K562 (cell line): Measurements from ENCODE around the gene KRTAP15-1. TPM values are rescaled to one million over a fixed set of nuclear protein-coding genes. Genes with fewer than 3 reads are reported as not detected.

Experiments used
- ATAC-seq: fragments of 200-7000 bp; cut with Tn5 transposase; 3 replicates; pipeline ENCODE4 v1.9.1; 2020; ENCODE audit warnings: moderate library complexity
- BruUV-seq: library from RNA; stranded (reverse); fragments of 400-500 nt; replicated peaks from 2 replicates; lab custom pipeline; 2021; lab: Mats Ljungman, UMichigan
- CTCF ChIA-PET: fragments of 300-600 bp; formaldehyde crosslinking; extraction: SDS; loops from one replicate; lab custom pipeline; 2021; ENCODE audit warnings: low intra/inter-chr PET ratio; lab: Yijun Ruan, JAX
- POLR2A ChIA-PET: fragments of 300-600, 350-650 bp; sonication (Branson Sonifier 250); formaldehyde crosslinking; extraction: SDS; loops from one replicate; lab custom pipeline; 2021; ENCODE audit warnings: antibody characterized with exemption, inconsistent platforms; lab: Yijun Ruan, JAX
- DNase-seq, 4 experiments: peaks; one replicate each; pipeline versions ENCODE4 v3.0.0 to v3.0.0-alpha.2; 2011 to 2018; ENCODE audit warnings: low spot score in 3 of 4, mixed read lengths in 3 of 4; ENCODE audit errors: extremely low read depth in 1 of 4
- FAIRE-seq: peaks from 2 replicates; lab custom pipeline; 2011; peaks lifted over from hg19 to GRCh38; lab: Jason Lieb, UNC
- H2AFZ ChIP-seq: 2 replicates; pipeline ENCODE4 v1.6.0; 2011; ENCODE audit warnings: low read depth, low read length, control low read depth, inconsistent platforms
- H3K27ac ChIP-seq: fragments of 200-600 bp; 3 replicates; pipeline ENCODE4 v1.8.0; 2011; ENCODE audit warnings: low read depth, mild to moderate bottlenecking, control low read depth, inconsistent platforms, low read length, moderate library complexity, mixed read lengths; ENCODE audit errors: extremely low read depth
- H3K27me3 ChIP-seq, 2 experiments: fragments of 300-600 bp in 1 of 2; 2 replicates in 1 of 2; 3 replicates in 1 of 2; pipeline versions ENCODE4 v1.6.0 to v1.8.0; 2011; ENCODE audit warnings: inconsistent platforms in 2 of 2, low read length in 2 of 2, mild to moderate bottlenecking in 1 of 2, mixed read lengths in 1 of 2, moderate library complexity in 1 of 2; ENCODE audit not compliant: control insufficient read depth in 2 of 2, insufficient read depth in 2 of 2
- H3K36me3 ChIP-seq: fragments of 300-600 bp; 3 replicates; pipeline ENCODE4 v1.8.0; 2011; ENCODE audit warnings: mild to moderate bottlenecking, low read length, inconsistent platforms; ENCODE audit not compliant: control insufficient read depth, insufficient read depth
- H3K4me1 ChIP-seq, 2 experiments: fragments of 200-600 bp in 1 of 2; replicated peaks in 1 of 2; 2 replicates in 1 of 2; 3 replicates in 1 of 2; pipeline versions ENCODE4 v1.5.1 to v1.8.0; 2011; ENCODE audit warnings: inconsistent platforms in 2 of 2, low read length in 2 of 2, mild to moderate bottlenecking in 1 of 2, mixed read lengths in 1 of 2, moderate library complexity in 1 of 2; ENCODE audit not compliant: control insufficient read depth in 2 of 2, insufficient read depth in 2 of 2
- H3K4me2 ChIP-seq: 2 replicates; pipeline ENCODE4 v1.6.1; 2011; ENCODE audit warnings: low read length, control low read depth, inconsistent platforms, mixed read lengths; ENCODE audit not compliant: insufficient read depth
- H3K4me3 ChIP-seq: fragments of 200-600 bp; sonication (generic), shearing (Covaris generic); 2 replicates; pipeline ENCODE4 v1.5.1; 2016; ENCODE audit warnings: control low read depth, inconsistent platforms
- H3K79me2 ChIP-seq: fragments of 200-600 bp; 3 replicates; pipeline ENCODE4 v1.8.0; 2011; ENCODE audit warnings: low read length, inconsistent platforms; ENCODE audit not compliant: control insufficient read depth, insufficient read depth
- H3K9ac ChIP-seq, 2 experiments: 2 replicates each; pipeline versions ENCODE4 v1.6.0 to v1.6.1; 2011; ENCODE audit warnings: low read depth in 2 of 2, low read length in 2 of 2, control low read depth in 1 of 2, inconsistent platforms in 1 of 2, mild to moderate bottlenecking in 1 of 2, mixed read lengths in 1 of 2; ENCODE audit not compliant: insufficient read depth in 1 of 2
- H3K9me1 ChIP-seq: one replicate; pipeline ENCODE4 v1.6.0; 2011; ENCODE audit warnings: inconsistent platforms, mild to moderate bottlenecking, low read length, moderate library complexity; ENCODE audit not compliant: control insufficient read depth, insufficient read depth
- H3K9me3 ChIP-seq: replicated peaks from 2 replicates; pipeline ENCODE4 v1.5.1; 2011; ENCODE audit warnings: low read depth, low read length, inconsistent platforms; ENCODE audit not compliant: control insufficient read depth, insufficient read depth
- H4K20me1 ChIP-seq: replicated peaks from 2 replicates; pipeline ENCODE4 v1.6.1; 2011; ENCODE audit warnings: low read length, inconsistent platforms, mixed read lengths; ENCODE audit not compliant: control insufficient read depth, insufficient read depth
- CC2D1A ChIP-seq: fragments of 450-650 bp; IDR thresholded peaks from 2 replicates; pipeline ENCODE4 v1.6.1; 2017; ENCODE audit warnings: mild to moderate bottlenecking
- ERF ChIP-seq: fragments of 450-650 bp; formaldehyde crosslinking; IDR thresholded peaks from 2 replicates; pipeline ENCODE4 v1.4.0; 2020; ENCODE audit warnings: mild to moderate bottlenecking, mixed read lengths
- KDM1A ChIP-seq, 2 experiments: fragments of 450-650 bp; IDR thresholded peaks; 2 replicates each; pipeline ENCODE4 v1.6.1; 2016; ENCODE audit warnings: mild to moderate bottlenecking in 2 of 2
- MIER1 ChIP-seq: fragments of 450-650 bp; IDR thresholded peaks from 2 replicates; pipeline ENCODE4 v1.6.1; 2016; ENCODE audit warnings: antibody characterized with exemption, mild to moderate bottlenecking, low read depth
- NFIC ChIP-seq: fragments of 450-650 bp; IDR thresholded peaks from 2 replicates; pipeline ENCODE4 v1.6.1; 2017; ENCODE audit warnings: mild to moderate bottlenecking, inconsistent platforms
- NFYB ChIP-seq: IDR thresholded peaks from 2 replicates; pipeline ENCODE4 v1.6.1; 2011; ENCODE audit warnings: mild to moderate bottlenecking, moderate library complexity; ENCODE audit not compliant: insufficient read length; ENCODE audit errors: extremely low read depth
- PHF8 ChIP-seq: fragments of 200-600 bp; sonication (generic); IDR thresholded peaks from 2 replicates; pipeline ENCODE4 v1.6.1; 2012; ENCODE audit warnings: mixed run types, mild to moderate bottlenecking, inconsistent platforms, low read length, moderate library complexity, borderline replicate concordance
- RBFOX2 ChIP-seq: fragments of 200-400 bp; formaldehyde crosslinking; IDR thresholded peaks from 2 replicates; pipeline ENCODE4 v1.6.1; 2017; ENCODE audit warnings: low read depth, mild to moderate bottlenecking, low read length, moderate library complexity
- SRSF7 ChIP-seq: fragments of 200-400 bp; formaldehyde crosslinking; optimal IDR thresholded peaks from 2 replicates; pipeline ENCODE3; 2017; ENCODE audit warnings: mild to moderate bottlenecking, low read depth, low read length
- ZNF134 ChIP-seq: fragments of 250-450 bp; sonication (Bioruptor Pico); conservative IDR thresholded peaks from 2 replicates; pipeline ENCODE4 v1.4.0; 2020
- ZNF224 ChIP-seq: sonication (generic); formaldehyde crosslinking; IDR thresholded peaks from 2 replicates; pipeline ENCODE4 v1.8.0; 2022; ENCODE audit warnings: mild to moderate bottlenecking, missing genetic modification reagents
- ZNF695 ChIP-seq: fragments of 450-650 bp; formaldehyde crosslinking; IDR thresholded peaks from 2 replicates; pipeline ENCODE4 v1.4.0; 2020; ENCODE audit warnings: mild to moderate bottlenecking, moderate library complexity
- ZNF764 ChIP-seq: fragments of 250-450 bp; sonication (Bioruptor Pico); IDR thresholded peaks from 2 replicates; pipeline ENCODE4 v1.4.0; 2020; ENCODE audit warnings: low read depth, mild to moderate bottlenecking, moderate library complexity
- WGBS: fragments of 100-300 bp; shearing (Covaris generic); methylation state at CpG from one replicate; pipeline ENCODE4 v1.1.6; 2016; ENCODE audit warnings: low coverage, mixed read lengths; ENCODE audit not compliant: insufficient coverage; ENCODE audit errors: missing lambda C conversion rate; 5-methylcytosine and 5-hydroxymethylcytosine counted together
- in situ Hi-C: fragments of 300-500 bp; cut with MboI; formaldehyde crosslinking; loops from 4 replicates; pipeline ENCODE4 v1.15.0; 2018; ENCODE audit warnings: inconsistent platforms, mixed read lengths
- intact Hi-C: fragments of 100-400 bp; cut with micrococcal nuclease; formaldehyde crosslinking; loops from 2 replicates; pipeline ENCODE4 v1.14.2; 2022
- polyA plus RNA-seq, 8 experiments: library from polyadenylated mRNA; depleted of rRNA in 4 of 8; stranded (reverse) in 5 of 8; unstranded in 3 of 8; fragments of >200 nt; fragmentation: Nextera tagmentation in 2 of 8; fragmentation: Illumina TruSeq in 1 of 8; extraction: Ambion mirVana in 2 of 8; extraction: Trizol in 1 of 8; gene quantifications; 2 replicates each; pipeline versions ENCODE4 v1.2.1 to v1.2.3, GENCODE V29; 2011 to 2014; ENCODE audit warnings: inconsistent platforms in 1 of 8, missing spikeins in 1 of 8
- total RNA-seq, 7 experiments: library from RNA; depleted of rRNA in 6 of 7; stranded (reverse); fragments of >200 nt in 6 of 7; fragmentation: Illumina TruSeq in 2 of 7; extraction: Trizol in 2 of 7; gene quantifications; 2 replicates each; pipeline versions ENCODE4 v1.2.1 to v1.2.3, GENCODE V29; 2011 to 2021; ENCODE audit warnings: low replicate concordance in 1 of 7
- TF ChIP-seq, protein P1 (sequence below): fragments of 250-450 bp; sonication (Bioruptor Pico); IDR thresholded peaks from 2 replicates; pipeline ENCODE4 v1.5.0; 2021; ENCODE audit warnings: mild to moderate bottlenecking, borderline replicate concordance
- TF ChIP-seq, protein P2 (sequence below), 3 experiments: IDR thresholded peaks in 2 of 3; conservative IDR thresholded peaks in 1 of 3; 2 replicates each; pipeline ENCODE4 v1.5.1; 2011 to 2012; ENCODE audit warnings: low read length in 3 of 3, mild to moderate bottlenecking in 3 of 3, control low read depth in 2 of 3, improper control_type of control experiment in 1 of 3, inconsistent platforms in 1 of 3, low read depth in 1 of 3, mixed read lengths in 1 of 3, moderate library complexity in 1 of 3; ENCODE audit not compliant: insufficient read depth in 2 of 3
- TF ChIP-seq, protein P3 (sequence below), 2 experiments: fragments of 250-450 bp in 1 of 2; fragments of 450-650 bp in 1 of 2; sonication (Bioruptor Pico) in 1 of 2; IDR thresholded peaks; 2 replicates each; pipeline versions ENCODE4 v1.6.1 to v1.8.0; 2016 to 2021; ENCODE audit warnings: mild to moderate bottlenecking in 2 of 2, moderate library complexity in 2 of 2, missing compliant biosample characterization in 1 of 2, missing genetic modification characterization in 1 of 2

KRTAP15-1 gene
- total and polyA plus RNA-seq, 9 of the 15 experiments (the other 6 are each of a cell fraction or from before 2014, with no cell fraction given): not detected

DNA sequence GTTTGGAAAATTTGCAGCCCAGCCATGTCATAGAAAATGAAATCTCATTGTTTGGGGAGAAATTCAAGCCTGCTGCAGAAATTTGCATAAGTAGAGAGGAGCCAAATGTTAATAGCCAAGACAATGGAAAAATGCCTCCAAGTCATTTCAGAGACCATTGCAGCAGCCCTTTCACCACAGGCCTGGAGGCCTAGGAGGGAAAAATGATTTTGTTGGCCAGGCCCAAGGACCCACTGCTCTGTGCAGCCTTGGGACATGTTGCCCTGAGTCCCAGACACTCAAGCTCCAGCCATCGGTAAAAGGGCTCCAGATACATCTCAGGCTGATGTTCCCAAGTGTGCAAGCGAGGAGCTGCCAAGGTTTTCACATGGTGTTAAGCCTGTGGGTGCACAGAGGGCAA lies 46.1 kb downstream of the KRTAP15-1 start:
- CTCF ChIA-PET: no interaction called here
- H3K36me3 ChIP-seq: no peaks in the 10 kb centered on the region
- H2AFZ ChIP-seq: no peak overlapping the region
- H3K9ac ChIP-seq: no peak overlapping the region
- TF ChIP-seq KDM1A (IDR thresholded peaks at IDR 0.05) (no peak), SRSF7 (no peak), MIER1 (no peak), NFIC (no peak), CC2D1A (no peak), ZNF224 (CRISPR knock-in tag) (no peak), ZNF134 (CRISPR knock-in tag) (no peak), NFYB (no peak), ZNF695 (CRISPR knock-in tag) (no peak), PHF8 (no peak), ERF (CRISPR knock-in tag) (no peak), ZNF764 (CRISPR knock-in tag) (no peak), RBFOX2 (no peak)
- TF ChIP-seq, protein P1, sequence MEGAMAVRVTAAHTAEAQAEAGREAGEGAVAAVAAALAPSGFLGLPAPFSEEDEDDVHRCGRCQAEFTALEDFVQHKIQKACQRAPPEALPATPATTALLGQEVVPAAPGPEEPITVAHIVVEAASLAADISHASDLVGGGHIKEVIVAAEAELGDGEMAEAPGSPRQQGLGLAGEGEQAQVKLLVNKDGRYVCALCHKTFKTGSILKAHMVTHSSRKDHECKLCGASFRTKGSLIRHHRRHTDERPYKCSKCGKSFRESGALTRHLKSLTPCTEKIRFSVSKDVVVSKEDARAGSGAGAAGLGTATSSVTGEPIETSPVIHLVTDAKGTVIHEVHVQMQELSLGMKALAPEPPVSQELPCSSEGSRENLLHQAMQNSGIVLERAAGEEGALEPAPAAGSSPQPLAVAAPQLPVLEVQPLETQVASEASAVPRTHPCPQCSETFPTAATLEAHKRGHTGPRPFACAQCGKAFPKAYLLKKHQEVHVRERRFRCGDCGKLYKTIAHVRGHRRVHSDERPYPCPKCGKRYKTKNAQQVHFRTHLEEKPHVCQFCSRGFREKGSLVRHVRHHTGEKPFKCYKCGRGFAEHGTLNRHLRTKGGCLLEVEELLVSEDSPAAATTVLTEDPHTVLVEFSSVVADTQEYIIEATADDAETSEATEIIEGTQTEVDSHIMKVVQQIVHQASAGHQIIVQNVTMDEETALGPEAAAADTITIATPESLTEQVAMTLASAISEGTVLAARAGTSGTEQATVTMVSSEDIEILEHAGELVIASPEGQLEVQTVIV (CRISPR knock-in tag): no peak
- TF ChIP-seq, protein P2, sequence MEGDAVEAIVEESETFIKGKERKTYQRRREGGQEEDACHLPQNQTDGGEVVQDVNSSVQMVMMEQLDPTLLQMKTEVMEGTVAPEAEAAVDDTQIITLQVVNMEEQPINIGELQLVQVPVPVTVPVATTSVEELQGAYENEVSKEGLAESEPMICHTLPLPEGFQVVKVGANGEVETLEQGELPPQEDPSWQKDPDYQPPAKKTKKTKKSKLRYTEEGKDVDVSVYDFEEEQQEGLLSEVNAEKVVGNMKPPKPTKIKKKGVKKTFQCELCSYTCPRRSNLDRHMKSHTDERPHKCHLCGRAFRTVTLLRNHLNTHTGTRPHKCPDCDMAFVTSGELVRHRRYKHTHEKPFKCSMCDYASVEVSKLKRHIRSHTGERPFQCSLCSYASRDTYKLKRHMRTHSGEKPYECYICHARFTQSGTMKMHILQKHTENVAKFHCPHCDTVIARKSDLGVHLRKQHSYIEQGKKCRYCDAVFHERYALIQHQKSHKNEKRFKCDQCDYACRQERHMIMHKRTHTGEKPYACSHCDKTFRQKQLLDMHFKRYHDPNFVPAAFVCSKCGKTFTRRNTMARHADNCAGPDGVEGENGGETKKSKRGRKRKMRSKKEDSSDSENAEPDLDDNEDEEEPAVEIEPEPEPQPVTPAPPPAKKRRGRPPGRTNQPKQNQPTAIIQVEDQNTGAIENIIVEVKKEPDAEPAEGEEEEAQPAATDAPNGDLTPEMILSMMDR (IDR thresholded peaks at IDR 0.05 in 2 of 3, conservative IDR thresholded peaks at IDR 0.05 in 1 of 3; ENCODE audit: insufficient read depth in 2 of 3, low read depth in 1 of 3, low read length in 3 of 3): no peak
- TF ChIP-seq, protein P3, sequence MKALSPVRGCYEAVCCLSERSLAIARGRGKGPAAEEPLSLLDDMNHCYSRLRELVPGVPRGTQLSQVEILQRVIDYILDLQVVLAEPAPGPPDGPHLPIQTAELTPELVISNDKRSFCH (CRISPR knock-in tag; IDR thresholded peaks at IDR 0.05): no peak
- TF ChIP-seq, protein P3 (tag; IDR thresholded peaks at IDR 0.05): no peak
- no peak for ATAC-seq
- no peak for FAIRE-seq
- no peaks in the 10 kb centered on the region; the same call in 1 of the 2 replicates for H3K9me3 ChIP-seq
- no TSS peak for BruUV-seq
- H3K27me3 ChIP-seq: no peaks in the 10 kb centered on the region
- H4K20me1 ChIP-seq: no peaks in the 10 kb centered on the region
- in situ Hi-C loops: no loop called here
- no peaks in the 10 kb centered on the region for H3K4me1 ChIP-seq
- no peaks in the 10 kb centered on the region for H3K9me1 ChIP-seq
- no peak overlapping the region for H3K4me2 ChIP-seq
- POLR2A ChIA-PET: no interaction called here
- no peaks in the 10 kb centered on the region for H3K79me2 ChIP-seq
- 0% methylated on average over 2 of the region's 2 CpGs for WGBS
- no peak overlapping the region for H3K27ac ChIP-seq
- DNase-seq: no peak
- no peak overlapping the region for H3K4me3 ChIP-seq
- intact Hi-C loops: no loop called here
